WTC11 (cell line): Measurements from ENCODE around the gene MACROD2. TPM values are rescaled to one million over a fixed set of nuclear protein-coding genes. Genes with fewer than 3 reads are reported as not detected.

Source experiments
- ATAC-seq: fragments of 200-7000 bp; cut with Tn5 transposase; 2 replicates; pipeline ENCODE4 v1.10.0; 2021; ENCODE audit warnings: mild to moderate bottlenecking, moderate library complexity
- CTCF ChIA-PET: fragments of 300-600 bp; sonication (Branson Sonifier 250); formaldehyde crosslinking; loops from one replicate; lab custom pipeline; 2021; ENCODE audit warnings: antibody characterized with exemption; lab: Charles Lee
- POLR2A ChIA-PET: fragments of 350-600 bp; sonication (Branson Sonifier 250); formaldehyde crosslinking; loops from one replicate; lab custom pipeline; 2021; ENCODE audit warnings: antibody characterized with exemption; lab: Charles Lee
- DNase-seq: peaks from one replicate; pipeline ENCODE4 v3.0.0; 2021; ENCODE audit warnings: low spot score
- H3K27ac Mint-ChIP-seq: 2 replicates; pipeline ENCODE4 v1.8.0; 2021; ENCODE audit warnings: mixed read lengths
- H3K27me3 Mint-ChIP-seq: 2 replicates; pipeline ENCODE4 v1.8.0; 2021; ENCODE audit warnings: low read depth, mild to moderate bottlenecking, moderate library complexity, mixed read lengths
- H3K36me3 Mint-ChIP-seq: 2 replicates; pipeline ENCODE4 v1.8.0; 2021; ENCODE audit warnings: mixed read lengths
- H3K4me1 Mint-ChIP-seq: 2 replicates; pipeline ENCODE4 v1.8.0; 2022; ENCODE audit warnings: mixed read lengths
- H3K4me3 Mint-ChIP-seq: 2 replicates; pipeline ENCODE4 v1.8.0; 2021; ENCODE audit warnings: mild to moderate bottlenecking, moderate library complexity, mixed read lengths
- H3K9me3 Mint-ChIP-seq: 2 replicates; pipeline ENCODE4 v1.8.0; 2021; ENCODE audit warnings: mixed read lengths
- CTCF ChIP-seq: fragments of 200-600 bp; IDR thresholded peaks from 2 replicates; pipeline ENCODE4 v1.8.0; 2022; ENCODE audit warnings: antibody characterized with exemption
- E2F4 ChIP-seq: sonication (generic); formaldehyde crosslinking; IDR thresholded peaks from 2 replicates; pipeline ENCODE4 v1.8.1; 2022; ENCODE audit warnings: low read depth, mild to moderate bottlenecking, moderate library complexity, missing genetic modification reagents, borderline replicate concordance
- ESRRA ChIP-seq: sonication (generic); formaldehyde crosslinking; IDR thresholded peaks from 2 replicates; pipeline ENCODE4 v1.8.1; 2022; ENCODE audit warnings: mild to moderate bottlenecking, missing genetic modification reagents, borderline replicate concordance
- JUN ChIP-seq: sonication (generic); formaldehyde crosslinking; IDR thresholded peaks from 2 replicates; pipeline ENCODE4 v1.8.0; 2023; ENCODE audit warnings: mild to moderate bottlenecking, missing genetic modification reagents
- MXD4 ChIP-seq: fragments of 250-450 bp; sonication (Bioruptor Pico); IDR thresholded peaks from 2 replicates; pipeline ENCODE4 v1.8.0; 2021; ENCODE audit warnings: mild to moderate bottlenecking, moderate library complexity, borderline replicate concordance
- NFE2L1 ChIP-seq: sonication (generic); formaldehyde crosslinking; IDR thresholded peaks from 2 replicates; pipeline ENCODE4 v1.8.1; 2023; ENCODE audit warnings: missing genetic modification reagents
- NFYB ChIP-seq: sonication (generic); formaldehyde crosslinking; conservative IDR thresholded peaks from 2 replicates; pipeline ENCODE4 v1.8.0; 2022; ENCODE audit warnings: low read depth, missing genetic modification reagents
- NR1H2 ChIP-seq: sonication (generic); formaldehyde crosslinking; IDR thresholded peaks from 2 replicates; pipeline ENCODE4 v1.9.0; 2021; ENCODE audit warnings: mild to moderate bottlenecking, moderate library complexity, missing genetic modification reagents
- PRDM15 ChIP-seq: sonication (generic); formaldehyde crosslinking; IDR thresholded peaks from 2 replicates; pipeline ENCODE4 v1.8.0; 2022; ENCODE audit warnings: missing genetic modification reagents
- PREB ChIP-seq: sonication (generic); formaldehyde crosslinking; IDR thresholded peaks from 2 replicates; pipeline ENCODE4 v1.8.1; 2022; ENCODE audit warnings: mild to moderate bottlenecking, missing genetic modification reagents, moderate library complexity, borderline replicate concordance
- TCF7 ChIP-seq: sonication (generic); formaldehyde crosslinking; IDR thresholded peaks from 2 replicates; pipeline ENCODE4 v1.8.0; 2022; ENCODE audit warnings: mild to moderate bottlenecking, low read depth, missing genetic modification reagents, moderate library complexity
- TEAD4 ChIP-seq: sonication (generic); formaldehyde crosslinking; IDR thresholded peaks from 2 replicates; pipeline ENCODE4 v1.8.0; 2022; ENCODE audit warnings: mild to moderate bottlenecking, missing genetic modification reagents
- ZMAT4 ChIP-seq: fragments of 250-450 bp; sonication (Bioruptor Pico); IDR thresholded peaks from 2 replicates; pipeline ENCODE4 v1.9.0; 2021; ENCODE audit warnings: mild to moderate bottlenecking
- ZNF396 ChIP-seq: fragments of 250-450 bp; sonication (Bioruptor Pico); IDR thresholded peaks from 2 replicates; pipeline ENCODE4 v1.8.0; 2021; ENCODE audit warnings: mild to moderate bottlenecking, moderate library complexity, borderline replicate concordance
- ZNF416 ChIP-seq: fragments of 250-450 bp; sonication (Bioruptor Pico); IDR thresholded peaks from 2 replicates; pipeline ENCODE4 v1.9.0; 2021; ENCODE audit warnings: mild to moderate bottlenecking, inconsistent platforms
- ZNF671 ChIP-seq: fragments of 250-450 bp; sonication (Bioruptor Pico); IDR thresholded peaks from 2 replicates; pipeline ENCODE4 v1.8.0; 2021; ENCODE audit warnings: mild to moderate bottlenecking
- total RNA-seq: library from RNA; stranded (reverse); gene quantifications from 3 replicates; pipeline ENCODE4 v1.2.3, GENCODE V29; 2021
- TF ChIP-seq, protein P1 (sequence below): sonication (generic); formaldehyde crosslinking; IDR thresholded peaks from 2 replicates; pipeline ENCODE4 v1.8.0; 2023; ENCODE audit warnings: mild to moderate bottlenecking, missing genetic modification reagents
- TF ChIP-seq, protein P2 (sequence below): fragments of 250-450 bp; sonication (Bioruptor Pico); IDR thresholded peaks from 2 replicates; pipeline ENCODE4 v1.9.0; 2021; ENCODE audit warnings: moderate library complexity, mild to moderate bottlenecking, inconsistent platforms, borderline replicate concordance

Gene MACROD2
- total RNA-seq, 1 experiment from 2014 or later = 4.1 TPM

- TF ChIP-seq PREB (CRISPR knock-in tag) (no peak), ZNF396 (CRISPR knock-in tag) (no peak), ZNF671 (CRISPR knock-in tag) (no peak), NR1H2 (no peak), MXD4 (CRISPR knock-in tag) (no peak), TCF7 (CRISPR knock-in tag) (no peak)
- TF ChIP-seq, protein P1, sequence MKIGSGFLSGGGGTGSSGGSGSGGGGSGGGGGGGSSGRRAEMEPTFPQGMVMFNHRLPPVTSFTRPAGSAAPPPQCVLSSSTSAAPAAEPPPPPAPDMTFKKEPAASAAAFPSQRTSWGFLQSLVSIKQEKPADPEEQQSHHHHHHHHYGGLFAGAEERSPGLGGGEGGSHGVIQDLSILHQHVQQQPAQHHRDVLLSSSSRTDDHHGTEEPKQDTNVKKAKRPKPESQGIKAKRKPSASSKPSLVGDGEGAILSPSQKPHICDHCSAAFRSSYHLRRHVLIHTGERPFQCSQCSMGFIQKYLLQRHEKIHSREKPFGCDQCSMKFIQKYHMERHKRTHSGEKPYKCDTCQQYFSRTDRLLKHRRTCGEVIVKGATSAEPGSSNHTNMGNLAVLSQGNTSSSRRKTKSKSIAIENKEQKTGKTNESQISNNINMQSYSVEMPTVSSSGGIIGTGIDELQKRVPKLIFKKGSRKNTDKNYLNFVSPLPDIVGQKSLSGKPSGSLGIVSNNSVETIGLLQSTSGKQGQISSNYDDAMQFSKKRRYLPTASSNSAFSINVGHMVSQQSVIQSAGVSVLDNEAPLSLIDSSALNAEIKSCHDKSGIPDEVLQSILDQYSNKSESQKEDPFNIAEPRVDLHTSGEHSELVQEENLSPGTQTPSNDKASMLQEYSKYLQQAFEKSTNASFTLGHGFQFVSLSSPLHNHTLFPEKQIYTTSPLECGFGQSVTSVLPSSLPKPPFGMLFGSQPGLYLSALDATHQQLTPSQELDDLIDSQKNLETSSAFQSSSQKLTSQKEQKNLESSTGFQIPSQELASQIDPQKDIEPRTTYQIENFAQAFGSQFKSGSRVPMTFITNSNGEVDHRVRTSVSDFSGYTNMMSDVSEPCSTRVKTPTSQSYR (CRISPR knock-in tag) = no peak
- TF ChIP-seq, all 79 proteins: peak for 0
Measured at GRCh38 chr20:14445310-14445709, 450.0 kb downstream of the MACROD2 start (continued).

DNA sequence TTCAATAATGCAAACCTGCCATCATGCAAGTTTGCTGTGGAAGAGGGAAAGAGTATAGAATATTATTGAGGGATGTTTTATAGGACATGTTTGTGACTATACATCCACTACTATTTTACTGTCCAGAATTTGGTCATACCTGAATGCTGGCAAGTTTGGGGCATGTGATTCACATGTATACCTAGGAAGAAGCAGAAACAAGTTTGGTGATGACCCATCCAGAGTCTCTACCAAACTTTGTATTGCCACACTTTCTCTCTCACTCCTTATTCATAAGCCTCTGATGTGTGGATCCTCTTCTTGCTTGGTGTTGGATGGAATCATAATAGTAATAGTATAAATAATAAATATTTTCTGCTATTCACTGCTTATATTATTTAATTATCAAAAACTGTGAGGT is 450.6 kb downstream of the MACROD2 start:
- DNase-seq = no peak
- CTCF ChIA-PET = no interaction called here

More for the DNA sequence above, 450.6 kb downstream of the MACROD2 start:
- ATAC-seq = no peak
- H3K4me3 Mint-ChIP-seq = no peak overlapping the region
- H3K27ac Mint-ChIP-seq = no peak overlapping the region
- peaks cover 5% of the 10 kb centered on the region for H3K4me1 Mint-ChIP-seq
- TF ChIP-seq ZMAT4 (CRISPR knock-in tag) (no peak), JUN (CRISPR knock-in tag) (no peak), PRDM15 (CRISPR knock-in tag) (no peak), E2F4 (no peak), ESRRA (CRISPR knock-in tag) (no peak), NFE2L1 (CRISPR knock-in tag) (no peak), CTCF (no peak), ZNF396 (CRISPR knock-in tag) (no peak), ZNF416 (no peak), NFYB (no peak), TEAD4 (CRISPR knock-in tag) (no peak)
- TF ChIP-seq, protein P2, sequence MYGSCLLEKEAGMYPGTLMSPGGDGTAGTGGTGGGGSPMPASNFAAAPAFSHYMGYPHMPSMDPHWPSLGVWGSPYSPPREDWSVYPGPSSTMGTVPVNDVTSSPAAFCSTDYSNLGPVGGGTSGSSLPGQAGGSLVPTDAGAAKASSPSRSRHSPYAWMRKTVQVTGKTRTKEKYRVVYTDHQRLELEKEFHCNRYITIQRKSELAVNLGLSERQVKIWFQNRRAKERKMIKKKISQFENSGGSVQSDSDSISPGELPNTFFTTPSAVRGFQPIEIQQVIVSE (CRISPR knock-in tag) = no peak
- no peaks in the 10 kb centered on the region for H3K36me3 Mint-ChIP-seq
- no peaks in the 10 kb centered on the region for H3K27me3 Mint-ChIP-seq
- POLR2A ChIA-PET = no interaction called here
- no peaks in the 10 kb centered on the region for H3K9me3 Mint-ChIP-seq
